GM18951 (cell line): ENCODE measurements around the gene TENM4.

ENCODE experiments used
- POLR2A ChIP-seq: IDR thresholded peaks from 4 replicates; pipeline ENCODE4 v1.6.1; 2011; ENCODE audit warnings: mild to moderate bottlenecking; ENCODE audit not compliant: insufficient read length, insufficient read depth; ENCODE audit errors: extremely low read depth
- in situ Hi-C: fragments of 300-500 bp; cut with MboI; formaldehyde crosslinking; loops from one replicate; pipeline ENCODE4 v1.12.0; 2022; ENCODE audit warnings: low sequenced_read_pairs, mixed read lengths, inconsistent platforms; ENCODE audit not compliant: unreplicated experiment

The TENM4 gene

DNA sequence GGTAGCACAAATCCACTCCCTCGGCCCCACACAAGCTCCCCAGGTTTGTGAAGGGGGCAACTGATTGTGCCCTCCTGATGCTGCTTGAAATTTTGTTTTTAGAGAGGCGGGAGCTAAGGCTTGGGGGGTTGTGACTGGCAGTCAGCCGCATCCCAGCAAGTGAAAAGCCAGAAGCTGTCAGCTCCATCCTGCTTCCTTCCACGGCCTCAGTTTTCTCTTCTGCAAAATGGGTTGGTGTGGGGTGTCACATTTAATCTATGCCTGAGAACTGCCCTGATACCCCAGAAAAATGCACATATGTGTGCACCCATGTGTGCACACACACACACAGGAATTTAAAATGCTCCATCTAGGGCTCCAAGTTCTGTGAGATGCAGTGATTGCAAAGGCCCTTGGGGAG, 358.6 kb downstream of the TENM4 start:
- in situ Hi-C loops, result no loop called here
- TF ChIP-seq POLR2A, result no peak

DNA sequence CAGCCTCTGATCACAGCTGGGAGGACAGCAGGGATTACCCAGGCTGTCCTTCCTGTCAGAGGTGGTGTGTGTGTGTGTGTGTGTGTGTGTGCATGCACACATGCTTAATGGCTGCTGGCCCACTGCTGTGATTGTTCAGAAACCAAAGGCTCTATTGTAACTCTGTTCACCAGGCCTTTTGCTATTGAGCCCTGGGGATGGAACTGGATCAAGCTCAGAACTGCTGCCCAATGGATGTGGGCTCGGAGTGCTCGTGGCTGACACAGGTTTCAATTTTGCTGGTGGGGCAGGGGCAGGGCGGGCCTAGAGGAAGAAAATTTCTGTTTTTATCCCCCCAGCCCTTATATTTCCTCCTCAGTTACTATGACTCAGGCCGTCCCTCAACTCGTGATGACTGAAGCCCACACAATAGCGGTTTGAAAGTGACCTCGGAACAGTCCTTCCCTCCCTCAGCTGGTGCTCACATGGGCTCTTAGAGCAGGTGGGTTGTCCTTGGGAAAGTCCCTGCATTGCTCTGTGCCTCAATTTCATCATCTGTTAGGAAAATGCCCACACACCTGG, 359.3 kb downstream of the TENM4 start:
- TF ChIP-seq POLR2A, result no peak
- in situ Hi-C loops, result no loop called here

DNA sequence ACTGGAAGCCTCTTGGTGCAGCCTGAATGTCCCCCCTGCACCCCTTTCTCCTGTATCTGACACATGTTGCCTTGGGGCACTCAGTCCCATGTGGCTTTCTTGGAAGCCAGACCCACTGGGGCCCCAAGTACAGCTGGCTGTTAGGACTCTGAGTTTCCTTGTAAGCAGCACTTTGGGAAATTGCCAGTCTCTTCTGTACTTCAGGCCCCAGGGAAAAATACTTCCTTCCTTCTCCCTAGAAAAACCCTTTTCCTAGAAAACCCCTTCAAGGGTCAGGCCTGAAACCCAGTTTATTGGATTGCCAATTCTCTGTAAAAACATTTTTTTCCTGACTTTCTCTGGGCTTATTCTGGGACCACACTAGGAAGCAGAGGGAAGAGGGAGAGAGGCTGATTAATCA, 360.3 kb downstream of the TENM4 start:
- no peak for TF ChIP-seq POLR2A
- in situ Hi-C loops, result no loop called here

DNA sequence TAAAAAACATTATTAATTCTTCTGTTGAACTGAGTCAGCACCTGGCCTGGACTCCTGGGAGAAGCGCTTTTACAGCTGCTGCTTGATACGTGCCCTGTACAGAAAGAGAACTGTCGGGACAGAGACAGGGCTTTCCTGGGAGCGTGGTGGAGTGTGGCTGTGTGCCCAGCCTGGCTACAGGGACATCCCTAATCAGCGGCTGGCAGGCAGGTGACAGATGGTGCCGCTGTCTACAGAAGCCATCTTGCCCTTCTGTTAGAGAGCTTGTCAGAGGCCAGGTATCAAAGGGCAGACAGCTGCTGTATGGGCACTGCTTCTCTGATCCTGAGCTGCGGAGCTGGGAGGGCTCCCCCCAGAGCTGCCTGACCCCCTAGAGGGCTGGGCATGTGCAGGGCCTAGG, 361.8 kb downstream of the TENM4 start:
- in situ Hi-C loops, result no loop called here

DNA sequence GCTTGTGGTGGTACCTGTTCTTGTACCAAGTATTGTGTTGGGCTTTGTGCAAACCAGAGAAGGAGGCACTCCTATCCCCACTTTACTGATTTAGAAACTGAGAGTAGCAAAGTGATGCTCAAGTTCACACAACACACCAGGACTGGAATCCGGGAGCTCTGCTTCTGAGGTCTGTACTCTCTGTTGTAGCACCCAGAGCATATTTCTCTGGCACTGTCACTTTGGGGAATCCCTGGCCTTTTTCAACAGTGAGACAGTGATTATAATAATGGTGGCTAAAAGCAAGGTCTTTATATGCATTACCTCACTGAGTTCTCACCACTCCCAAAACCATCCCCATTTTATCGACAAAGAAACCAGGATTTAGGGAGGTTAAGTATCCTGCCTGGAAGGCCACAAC, 362.4 kb downstream of the TENM4 start:
- in situ Hi-C loops, result no loop called here

More for the DNA sequence above, 361.8 kb downstream of the TENM4 start:
- TF ChIP-seq POLR2A, result no peak

DNA sequence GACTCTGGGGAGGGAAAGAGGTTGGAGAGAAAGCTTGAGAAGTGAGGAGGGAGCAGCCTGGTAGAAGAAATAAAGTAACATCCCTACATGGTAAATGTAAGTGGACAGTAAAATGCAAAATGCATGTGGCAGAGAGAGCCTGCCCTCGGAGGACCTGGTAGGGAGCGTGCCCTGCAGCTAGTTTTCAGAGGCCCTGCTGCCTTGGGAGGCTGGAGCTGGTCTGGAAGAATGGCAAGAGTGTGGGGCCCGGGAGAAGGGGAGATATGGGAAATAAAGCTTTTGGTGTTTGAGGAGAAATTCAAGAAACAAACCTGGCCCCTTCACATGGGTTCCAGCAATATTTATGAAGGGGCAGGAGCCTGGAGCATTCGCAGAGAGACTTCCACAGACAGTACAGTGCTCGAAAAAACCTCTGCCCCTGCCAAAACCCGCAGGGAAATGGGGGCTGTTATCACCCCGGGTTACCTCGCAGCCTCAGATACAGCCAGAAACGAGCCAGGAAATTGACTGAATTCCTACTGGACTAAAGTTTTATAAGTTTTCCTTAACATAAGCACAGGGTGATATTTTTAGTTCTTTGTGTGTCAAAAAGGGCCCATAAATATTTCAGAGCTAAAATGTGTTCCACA, 363.0 kb downstream of the TENM4 start:
- TF ChIP-seq POLR2A, result no peak
- in situ Hi-C loops, result no loop called here

More for the DNA sequence above, 362.4 kb downstream of the TENM4 start:
- TF ChIP-seq POLR2A, result no peak

DNA sequence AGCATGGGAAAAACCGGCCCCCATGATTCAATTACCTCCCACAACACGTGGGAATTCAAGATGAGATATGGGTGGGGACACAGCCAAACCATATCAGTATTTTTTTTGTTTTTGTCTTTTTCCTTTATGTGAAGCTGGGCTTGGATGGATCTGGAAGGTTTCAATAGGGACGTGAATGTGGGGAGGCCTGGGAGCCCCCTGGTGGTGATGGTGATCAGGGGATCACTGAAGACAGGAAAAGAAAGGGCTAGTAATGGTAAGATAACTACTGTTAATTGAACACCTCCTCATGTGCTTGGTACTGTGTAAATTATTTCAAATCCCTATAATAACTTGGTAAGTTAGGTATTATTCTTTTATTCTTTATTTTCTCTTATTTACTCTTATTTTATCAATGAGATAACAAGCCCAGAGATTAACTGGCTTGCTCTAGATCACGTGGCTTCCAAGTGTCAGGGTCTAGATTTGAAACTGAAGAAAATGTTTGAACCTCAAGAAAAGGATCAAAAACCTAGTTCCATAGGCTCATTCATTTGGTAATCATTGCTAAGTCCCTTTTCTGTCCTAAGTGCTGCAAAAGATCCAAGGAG, 364.2 kb downstream of the TENM4 start:
- no peak for TF ChIP-seq POLR2A
- in situ Hi-C loops, result no loop called here

DNA sequence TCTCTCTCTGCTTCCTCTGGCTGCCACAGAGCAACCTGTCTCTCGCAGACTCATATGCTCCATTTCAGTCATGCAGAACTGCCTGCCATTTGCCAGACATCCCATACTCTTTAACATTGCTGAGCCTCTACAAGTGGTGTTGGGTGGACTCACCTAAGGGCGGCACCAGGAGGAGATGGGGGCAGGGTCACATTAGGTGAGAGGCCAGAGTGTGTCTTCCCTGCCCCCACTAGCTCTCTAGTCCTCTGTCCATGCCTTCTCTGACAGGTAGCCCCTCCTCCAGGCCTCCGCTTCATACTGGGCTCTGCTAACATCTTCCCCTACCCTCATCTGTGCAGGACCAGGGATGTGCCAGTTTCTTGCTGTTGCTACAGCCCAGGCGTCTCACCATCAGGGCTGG, 366.3 kb downstream of the TENM4 start:
- in situ Hi-C loops, result no loop called here
- TF ChIP-seq POLR2A, result no peak

DNA sequence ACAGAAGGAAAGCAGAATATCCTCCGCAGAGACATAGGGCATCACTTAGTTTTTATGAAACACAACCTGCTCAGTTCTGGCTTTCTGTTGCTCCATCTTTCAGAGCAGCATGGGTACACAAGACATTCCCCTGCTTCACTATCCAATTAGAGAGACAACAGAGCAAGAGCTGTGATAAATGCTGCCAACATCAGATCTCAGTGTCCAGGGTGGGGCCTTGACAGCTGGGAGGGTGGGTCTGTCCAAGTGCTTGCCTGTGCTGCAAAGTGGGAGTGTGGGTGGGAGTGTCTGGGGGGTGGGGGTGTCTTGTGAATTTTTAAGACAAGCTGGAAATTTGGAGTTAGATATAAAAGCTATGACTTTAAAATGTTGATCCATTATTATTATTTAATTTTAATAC, 369.6 kb downstream of the TENM4 start:
- in situ Hi-C loops, result no loop called here
- TF ChIP-seq POLR2A, result no peak

DNA sequence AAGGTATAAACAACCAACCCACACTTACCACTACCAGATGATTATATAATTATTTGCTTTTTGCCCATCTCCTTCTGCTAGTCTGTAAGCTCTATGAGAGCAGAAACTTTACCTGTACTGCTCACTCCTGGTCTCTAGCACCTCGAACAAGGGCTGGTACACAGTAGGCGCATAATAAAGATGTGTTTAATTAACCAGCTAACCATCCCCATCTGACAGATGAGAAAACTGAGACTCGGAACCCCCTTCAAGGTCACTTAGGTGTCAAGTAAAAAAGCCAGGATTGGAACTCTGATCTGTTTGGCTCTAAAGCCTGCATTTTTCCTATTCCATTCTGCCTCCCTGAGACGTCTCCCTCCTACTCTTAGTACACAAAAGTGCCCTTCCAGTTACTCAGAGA, 370.3 kb downstream of the TENM4 start:
- no peak for TF ChIP-seq POLR2A

DNA sequence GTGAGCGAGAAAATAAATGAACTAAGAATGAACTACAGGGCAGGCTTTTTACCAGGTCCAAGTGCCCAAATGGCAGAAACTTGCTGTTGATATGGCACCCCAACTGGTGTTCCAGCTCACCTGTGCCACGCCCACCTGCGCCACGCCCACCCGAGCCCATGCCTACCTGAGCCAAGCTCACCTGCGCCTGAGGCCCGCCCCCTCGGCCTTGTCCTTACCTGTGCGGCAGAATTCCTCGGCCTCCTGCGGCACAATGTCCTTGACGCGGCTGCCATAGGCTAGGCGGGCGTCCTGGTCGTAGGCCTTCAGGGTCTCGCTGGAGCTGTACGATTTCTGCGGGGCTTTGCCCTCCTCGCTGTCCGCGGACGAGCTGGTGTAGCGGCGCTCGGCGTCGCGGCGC, 371.3 kb downstream of the TENM4 start:
- TF ChIP-seq POLR2A, result no peak
- in situ Hi-C loops, result no loop called here

More for the DNA sequence above, 370.3 kb downstream of the TENM4 start:
- in situ Hi-C loops, result no loop called here

DNA sequence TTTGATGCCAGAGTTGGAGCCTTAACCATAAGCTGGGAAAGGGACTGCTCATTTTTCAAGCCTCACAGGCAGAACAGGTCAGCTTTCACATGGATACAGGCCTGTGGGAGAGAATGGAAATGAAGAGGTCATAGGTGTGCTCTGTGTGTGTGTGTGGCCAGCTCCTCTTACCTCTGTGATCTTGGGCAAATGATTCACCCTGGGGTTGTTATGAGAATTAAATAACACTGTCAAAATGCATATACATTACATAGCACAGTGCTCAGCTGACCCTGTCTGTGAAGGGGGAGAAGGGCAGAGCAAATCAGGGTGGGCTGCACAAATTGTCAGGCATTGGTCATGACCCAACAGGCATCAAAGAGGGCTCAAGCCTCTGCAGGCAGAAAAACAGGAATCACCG, 372.5 kb downstream of the TENM4 start:
- in situ Hi-C loops, result no loop called here
- no peak for TF ChIP-seq POLR2A

DNA sequence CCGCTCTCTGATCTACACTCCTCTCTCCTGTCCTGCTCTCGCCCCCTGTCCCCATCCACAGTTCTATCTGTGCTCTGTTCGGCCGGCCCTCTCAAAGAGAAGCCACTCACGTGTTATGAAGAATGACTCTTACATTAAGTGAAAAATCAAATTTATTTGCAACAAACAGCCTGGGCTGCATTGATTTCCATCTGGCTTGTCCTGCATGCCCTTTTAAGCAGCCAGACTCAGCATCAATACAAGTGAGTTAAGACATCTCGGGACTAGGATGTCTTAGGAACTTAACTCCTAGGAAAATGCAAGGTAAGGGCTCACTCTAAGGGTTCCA, 373.5 kb downstream of the TENM4 start:
- in situ Hi-C loops, result no loop called here
- TF ChIP-seq POLR2A, result no peak
